SIG-M5 (cell line): Measurements from ENCODE around the gene MINDY4.

Experiments
- DNase-seq: peaks from one replicate; lab custom pipeline; 2025; lab: John Stamatoyannopoulos, UW

Gene MINDY4

DNA sequence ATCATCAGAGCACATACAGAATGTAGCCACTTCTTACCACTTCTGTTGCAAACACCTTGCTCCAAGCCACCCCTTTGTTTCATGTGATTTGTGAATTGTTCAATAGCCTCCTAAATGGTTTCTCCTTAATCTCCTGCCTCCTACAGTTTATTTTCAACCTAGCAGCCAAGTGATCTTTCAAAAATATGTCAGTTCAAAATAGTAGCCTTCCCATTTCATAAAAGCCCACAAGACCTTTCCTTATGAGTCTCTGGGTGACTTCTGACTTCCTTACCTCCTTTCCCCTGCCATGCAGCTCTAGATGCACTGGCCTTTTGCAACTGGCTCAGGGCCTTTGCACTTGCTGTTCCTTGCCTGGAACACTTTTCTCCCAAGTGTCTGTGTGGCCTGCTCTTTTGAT is 4.8 kb downstream of the MINDY4 start:
- no peak for DNase-seq

DNA sequence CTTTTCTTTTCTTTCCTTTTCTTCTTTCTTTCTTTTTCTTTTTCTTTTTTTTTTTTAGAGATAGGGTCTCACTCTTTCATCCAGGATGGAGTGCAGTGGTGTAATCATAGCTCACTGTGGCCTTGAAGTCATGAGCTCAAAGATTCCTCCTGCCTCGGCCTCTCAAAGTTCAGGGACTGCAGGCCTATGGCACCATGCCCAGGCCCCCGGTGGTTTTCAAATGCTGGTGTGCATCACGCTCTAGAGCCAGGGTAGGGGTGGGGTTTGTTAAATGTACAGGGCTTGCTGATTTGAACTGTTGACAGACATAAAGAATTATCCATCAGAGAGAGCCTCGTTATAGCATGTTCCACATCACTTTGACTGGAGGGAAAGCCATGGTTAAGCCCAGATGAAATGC is 5.8 kb downstream of the MINDY4 start:
- no peak for DNase-seq

DNA sequence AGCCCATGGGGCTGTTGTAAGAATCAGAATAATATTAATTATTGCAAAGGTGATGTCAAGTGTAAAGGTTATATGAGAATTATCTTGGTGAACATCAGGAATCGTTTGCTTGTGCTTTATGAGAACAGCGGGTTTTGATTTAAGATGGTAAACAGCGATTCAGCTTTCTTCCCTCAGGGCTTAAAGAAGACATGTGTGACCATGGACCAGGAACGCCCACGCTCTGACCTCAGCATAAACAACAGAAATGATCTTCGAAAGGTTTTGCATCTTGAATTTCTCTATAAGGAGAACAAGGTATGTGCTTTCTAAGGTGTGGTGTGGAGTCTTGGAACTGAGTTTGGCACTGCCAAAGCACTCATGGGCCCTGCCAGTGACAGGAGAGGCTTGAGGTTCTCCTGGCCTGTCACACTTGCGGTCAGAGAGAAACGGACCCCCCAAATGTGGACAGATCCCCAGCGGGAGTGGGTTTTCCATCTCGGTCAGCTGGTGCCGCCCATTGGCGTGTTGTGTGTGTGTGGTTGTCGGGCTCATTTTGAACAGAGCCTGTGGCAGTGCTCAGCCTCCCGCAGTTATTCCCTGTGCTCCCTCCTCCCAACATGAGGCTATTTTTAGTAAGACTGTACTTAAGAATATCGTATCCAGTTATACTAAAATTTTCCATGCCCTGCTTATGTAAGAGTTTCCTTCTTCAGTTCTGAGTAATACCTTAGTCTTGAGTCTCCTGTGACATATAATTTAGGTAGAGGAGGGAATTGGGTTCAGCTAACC is 7.2 kb downstream of the MINDY4 start:
- no peak for DNase-seq

DNA sequence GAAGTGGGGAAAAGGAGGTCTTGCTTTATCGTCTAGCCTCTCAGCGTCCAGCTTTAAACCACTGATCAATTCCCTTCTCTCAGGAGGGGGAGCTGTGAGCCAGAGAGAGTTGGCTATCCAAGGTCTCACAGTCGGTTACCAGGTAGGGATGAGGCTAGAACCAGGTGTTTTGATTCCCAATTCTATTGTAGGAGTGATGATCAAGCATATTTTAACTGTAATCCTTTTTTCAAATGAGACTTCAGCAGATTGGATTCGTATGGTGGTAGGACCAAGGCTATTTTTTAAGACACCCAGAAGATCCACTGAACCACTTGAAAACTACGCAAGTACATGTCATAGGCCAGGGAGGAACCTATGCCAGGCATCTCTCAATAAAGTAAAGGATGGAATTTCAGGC is 8.4 kb downstream of the MINDY4 start:
- no peak for DNase-seq

DNA sequence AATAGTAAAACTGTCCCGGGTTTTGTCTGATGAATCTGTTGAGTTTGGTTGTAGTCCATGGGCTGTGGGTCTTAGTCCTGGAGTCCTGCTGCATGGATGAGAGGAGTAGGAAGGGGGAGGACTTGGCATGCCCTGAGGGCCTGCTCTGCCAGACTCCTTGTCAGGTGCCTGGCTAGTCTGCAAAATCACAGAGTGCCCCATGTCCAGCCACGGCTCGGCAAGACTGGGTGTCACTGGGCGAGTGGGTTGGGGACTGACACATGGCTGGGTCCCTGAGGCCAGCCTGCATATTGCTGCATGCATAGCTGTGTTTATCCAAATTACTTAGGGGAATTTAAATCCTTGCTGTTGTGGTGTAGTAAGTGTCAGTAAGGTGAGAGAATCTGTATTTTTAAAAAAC is 9.7 kb downstream of the MINDY4 start:
- DNase-seq = no peak

DNA sequence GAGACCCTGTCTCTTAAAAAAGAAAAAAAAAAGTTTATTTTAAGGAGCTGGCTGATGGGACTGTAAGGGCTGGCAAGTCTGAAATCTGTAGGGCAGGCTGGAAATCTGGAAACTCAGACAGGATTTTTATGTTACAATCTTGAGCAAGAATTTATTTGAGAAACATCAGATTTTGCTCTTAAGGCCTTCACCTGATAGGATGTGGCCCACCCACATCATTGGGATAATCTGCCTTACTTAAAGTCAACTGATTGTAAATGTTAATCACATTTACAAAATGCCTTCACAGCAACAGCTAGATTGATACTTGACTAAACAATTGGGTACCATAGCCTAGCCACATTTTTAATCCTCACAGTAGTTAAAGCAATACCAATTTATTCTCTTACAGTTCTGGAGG is 11.5 kb downstream of the MINDY4 start:
- no peak for DNase-seq

DNA sequence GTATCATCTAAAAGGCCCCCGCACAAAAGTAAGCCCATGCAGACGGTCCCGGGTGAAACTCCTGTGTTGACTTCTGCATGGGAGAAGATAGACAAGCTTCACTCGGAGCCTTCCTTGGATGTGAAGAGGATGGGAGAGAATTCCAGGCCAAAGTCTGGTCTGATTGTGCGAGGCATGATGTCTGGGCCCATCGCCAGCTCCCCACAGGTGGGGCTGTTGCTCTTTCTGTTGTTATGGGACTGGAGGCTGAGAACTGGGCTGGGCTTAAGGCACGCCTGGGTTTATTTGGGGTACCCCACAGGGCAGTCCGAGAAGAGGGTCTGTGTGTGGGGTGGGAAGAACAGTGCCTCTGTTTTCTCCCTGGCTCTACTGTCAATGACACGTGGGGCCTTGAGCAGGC is 14.6 kb downstream of the MINDY4 start:
- no peak for DNase-seq

DNA sequence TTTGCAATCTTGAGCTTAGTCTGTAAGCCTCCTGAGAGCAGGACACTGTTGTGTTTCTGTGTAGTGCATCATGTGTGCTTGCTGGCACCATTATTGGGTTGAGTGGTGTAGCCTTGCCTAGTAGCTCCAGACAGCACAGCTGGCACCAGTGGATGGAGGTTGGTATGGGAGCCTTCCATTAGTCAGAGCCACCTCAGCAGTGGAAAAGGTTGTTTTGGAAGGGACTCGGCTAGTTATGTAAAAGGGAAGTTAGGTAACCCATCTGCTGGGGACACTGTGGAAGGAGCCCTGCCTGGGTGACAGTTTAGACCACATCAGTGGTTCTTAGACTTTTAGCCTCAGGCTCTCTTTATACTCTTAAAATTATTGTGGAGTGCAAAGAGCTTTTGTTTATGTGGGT is 16.3 kb downstream of the MINDY4 start:
- no peak for DNase-seq

DNA sequence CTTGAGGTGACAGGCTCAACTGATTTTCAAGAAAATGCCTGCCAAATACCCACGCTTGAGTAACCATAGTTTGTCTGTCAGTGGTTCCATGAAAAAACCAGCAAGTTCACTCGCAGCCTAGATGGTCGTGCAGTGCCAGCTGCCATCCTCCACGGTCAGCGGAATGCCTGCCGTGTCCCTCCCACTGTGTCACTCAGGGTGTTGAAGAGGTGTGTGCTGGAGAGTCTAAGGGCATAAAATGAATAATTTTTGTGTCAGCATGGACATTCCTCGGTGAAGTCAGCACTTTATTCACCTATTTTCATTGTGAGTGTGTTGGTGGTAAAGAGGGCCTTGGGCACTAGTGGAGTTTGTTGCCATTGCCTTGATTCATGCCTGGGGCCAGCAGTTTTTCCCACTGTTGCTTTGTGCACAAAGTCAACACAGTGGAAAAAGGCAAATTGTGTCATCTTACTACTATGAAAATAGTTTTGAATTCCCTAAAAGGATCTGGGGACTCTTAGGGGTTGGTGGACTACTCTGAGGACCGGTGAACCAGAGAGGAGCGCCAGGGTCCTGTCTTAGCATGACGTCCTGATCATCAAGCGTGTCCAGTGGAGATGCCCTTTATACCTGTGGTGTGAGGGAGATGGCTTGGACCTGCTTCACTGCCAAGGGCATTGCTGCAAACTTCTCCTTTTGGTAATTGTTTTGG is 17.6 kb downstream of the MINDY4 start:
- DNase-seq = no peak

DNA sequence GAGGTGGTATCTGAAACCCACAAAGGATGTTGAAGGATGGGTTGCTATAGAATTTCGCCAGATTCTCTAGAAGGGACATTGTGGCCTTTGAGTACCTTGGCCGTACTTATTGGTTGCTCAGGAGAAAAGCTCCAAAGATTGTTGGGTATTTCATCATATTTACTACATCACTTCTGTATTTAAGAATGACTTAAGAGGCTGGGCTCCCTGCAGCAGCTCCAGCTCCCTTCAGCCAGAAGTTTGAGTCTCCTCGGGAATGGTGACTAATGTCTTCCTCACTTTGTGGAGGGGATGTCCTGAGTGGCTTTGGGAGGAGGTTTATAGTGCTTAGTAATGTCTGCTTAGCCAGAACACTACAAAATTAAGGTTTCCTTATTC is 18.1 kb downstream of the MINDY4 start:
- DNase-seq = no peak

DNA sequence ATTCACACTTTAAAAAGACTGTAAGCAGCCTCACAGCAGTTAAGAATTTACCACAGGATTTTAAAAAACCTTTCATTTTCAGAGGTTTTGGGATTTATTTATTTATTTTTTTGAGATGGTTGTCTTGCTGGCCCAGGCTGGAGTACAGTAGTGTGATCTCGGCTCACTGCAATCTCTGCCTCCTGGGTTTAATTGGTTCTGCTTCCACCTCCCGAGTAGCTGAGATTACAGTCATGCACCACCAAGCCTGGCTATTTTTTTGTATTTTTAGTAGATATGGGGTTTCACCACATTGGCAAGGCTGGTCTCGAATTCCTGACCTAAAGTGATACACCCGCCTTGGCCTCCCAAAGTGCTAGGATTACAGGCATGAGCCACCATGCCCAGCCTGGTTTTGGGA is 19.1 kb downstream of the MINDY4 start:
- DNase-seq = no peak

DNA sequence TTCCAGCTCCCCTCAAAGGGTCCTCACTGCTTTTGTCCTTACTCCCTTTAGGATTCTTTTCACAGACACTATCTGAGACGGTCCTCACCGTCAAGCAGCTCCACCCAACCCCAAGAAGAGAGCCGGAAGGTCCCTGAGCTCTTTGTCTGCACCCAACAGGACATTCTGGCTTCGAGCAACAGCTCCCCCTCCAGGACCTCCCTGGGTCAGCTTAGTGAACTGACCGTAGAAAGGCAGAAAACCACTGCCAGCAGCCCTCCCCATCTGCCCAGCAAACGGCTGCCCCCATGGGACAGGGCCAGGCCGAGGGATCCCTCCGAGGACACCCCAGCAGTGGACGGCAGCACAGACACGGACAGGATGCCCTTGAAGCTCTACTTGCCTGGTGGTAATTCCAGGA is 19.9 kb downstream of the MINDY4 start:
- DNase-seq = no peak

DNA sequence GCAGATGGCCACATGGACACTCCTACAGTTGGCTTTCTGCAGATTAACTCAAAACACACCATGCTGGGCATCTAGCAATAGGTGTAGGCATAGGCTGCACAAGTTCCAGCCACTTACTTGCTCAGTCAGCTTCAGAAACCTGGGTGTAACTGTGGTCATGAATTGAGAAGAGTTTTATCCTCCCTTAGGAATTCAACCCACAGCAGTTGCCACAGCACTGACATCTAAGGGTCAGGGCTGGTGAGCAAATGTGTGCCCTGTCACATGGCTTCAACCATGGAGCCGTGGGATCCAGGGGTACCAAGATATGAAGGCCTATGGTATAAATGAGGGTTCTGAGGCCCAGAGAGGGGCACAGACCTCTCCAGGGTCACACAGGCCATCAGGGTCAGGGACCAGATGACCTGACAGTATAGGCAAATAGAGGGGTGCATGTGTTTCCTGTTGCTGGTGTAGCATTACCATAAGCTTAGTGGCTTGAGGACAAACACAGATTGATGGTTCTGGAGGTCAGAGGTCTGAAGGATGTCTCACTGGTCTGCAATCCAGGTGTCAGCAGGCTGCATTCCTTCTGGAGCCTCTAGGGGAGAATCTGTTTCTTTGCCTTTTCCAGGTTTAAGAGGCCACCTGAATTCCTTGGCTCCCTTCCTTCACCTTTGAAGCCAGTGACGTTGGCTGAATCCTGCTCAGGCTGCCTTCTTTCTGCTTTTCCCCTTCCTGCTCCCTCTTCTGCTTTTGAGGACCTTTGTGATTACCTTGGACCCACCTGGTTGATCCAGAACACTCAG is 24.1 kb downstream of the MINDY4 start:
- DNase-seq = no peak

DNA sequence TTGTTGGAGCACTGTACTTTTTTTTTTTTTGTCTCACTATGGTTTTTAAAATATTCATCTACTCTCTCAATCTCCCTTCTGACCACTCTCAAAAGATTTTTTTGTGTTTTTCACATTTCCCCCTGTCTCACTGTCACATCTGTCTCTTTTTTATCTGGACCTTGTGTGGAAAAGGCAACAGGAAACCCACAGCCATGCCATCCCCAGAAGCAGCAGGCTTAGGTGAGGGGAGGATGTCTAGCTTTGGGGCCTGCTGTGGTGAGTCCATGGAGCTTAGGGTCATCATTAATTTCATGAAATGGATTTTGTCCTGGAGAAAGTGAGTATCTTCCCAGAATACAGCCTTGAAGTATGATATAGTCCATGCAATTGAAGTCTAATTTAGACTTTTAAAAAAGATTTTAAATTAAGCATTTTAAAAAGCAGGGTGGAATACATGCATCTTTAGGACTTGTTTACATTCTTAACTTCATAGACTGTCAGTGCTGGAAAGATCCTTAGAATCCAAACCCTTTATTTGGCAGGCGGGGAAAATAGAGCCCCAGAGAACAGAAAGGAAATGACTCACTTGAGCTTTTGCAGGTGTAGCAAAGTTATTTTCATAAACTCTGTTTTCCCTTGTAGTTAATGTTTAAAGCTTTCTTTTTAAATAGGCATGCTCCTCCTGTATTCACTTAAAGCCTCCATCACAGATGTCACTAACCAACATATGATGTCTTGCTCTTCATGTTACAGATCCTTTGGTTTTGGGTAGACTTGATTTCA is 25.1 kb downstream of the MINDY4 start:
- DNase-seq = no peak

DNA sequence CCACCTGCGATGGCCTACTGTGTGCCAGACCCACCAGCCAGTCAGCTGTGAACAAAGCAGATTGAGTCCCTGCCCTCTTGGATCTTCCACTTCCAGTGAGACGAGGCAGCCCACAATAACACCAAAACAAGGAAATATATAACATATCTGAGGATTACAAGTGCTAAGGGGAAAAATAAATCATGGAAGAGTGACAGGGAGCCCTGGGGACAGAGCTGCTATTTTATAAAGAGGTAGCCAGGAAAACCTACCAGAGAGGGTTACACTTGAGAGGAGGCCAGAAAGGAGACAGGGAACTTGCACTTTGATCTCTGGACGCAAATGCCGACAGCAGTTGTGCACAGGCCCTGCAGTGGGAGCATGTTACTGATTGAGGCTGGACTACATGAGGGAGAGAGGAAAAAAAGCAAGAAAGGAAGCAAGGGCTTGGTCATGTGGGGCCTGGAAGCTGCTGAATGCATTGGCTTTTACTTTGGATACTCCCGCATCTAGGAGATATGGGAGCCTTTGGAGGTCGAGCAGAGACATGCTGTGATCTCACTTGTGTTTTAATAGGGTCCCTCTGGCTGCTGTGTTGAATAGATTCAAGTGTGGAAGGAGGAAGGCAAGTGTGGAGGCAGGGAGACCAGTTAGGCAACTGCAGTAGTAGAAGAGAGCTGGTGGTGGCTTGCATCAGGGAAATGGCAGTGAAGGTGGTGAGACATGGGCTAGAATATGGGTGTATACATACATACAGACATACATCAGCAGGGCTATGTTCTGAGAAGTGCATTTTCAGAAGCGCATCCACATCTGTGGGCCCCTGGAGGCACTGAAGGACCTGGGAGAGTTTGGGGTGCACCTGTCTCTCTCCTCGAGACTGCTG is 26.2 kb downstream of the MINDY4 start:
- DNase-seq = no peak

DNA sequence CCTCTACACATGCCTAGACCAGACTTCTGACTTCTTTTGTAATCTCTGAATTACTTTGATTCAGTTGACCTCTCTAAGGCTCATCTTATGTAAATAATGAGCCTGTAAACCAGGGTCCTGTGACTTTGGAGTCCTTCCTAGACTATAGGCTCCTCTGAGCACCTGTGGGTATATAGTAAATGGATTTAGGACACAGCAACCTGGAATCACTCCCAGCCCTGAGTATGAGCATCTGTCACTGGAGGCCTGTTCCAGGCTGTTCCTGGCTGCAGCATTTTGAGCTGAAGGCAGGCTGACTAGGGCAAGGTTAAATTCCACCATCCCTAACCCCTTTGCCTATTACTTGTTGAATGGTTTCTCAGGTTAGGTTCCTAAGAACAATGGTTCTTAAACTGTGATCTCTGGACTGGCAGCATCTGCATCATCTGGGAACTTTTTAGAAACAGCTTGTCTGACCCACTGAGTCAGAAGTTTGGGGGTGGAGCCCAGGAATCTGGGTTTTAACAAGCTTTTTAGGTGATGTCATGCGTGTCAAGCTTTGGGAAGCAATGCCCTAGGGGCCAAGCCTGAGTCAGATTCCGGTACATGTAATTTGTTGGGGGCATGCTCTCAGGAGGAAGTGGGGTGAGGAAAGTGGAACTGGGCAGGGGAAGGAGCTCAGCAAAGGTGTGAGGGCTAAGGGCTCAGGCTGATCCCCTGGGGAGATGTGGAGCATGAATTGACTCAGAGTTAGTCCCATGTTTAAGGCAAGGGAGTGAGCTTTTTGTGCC is 28.2 kb downstream of the MINDY4 start:
- DNase-seq = no peak

DNA sequence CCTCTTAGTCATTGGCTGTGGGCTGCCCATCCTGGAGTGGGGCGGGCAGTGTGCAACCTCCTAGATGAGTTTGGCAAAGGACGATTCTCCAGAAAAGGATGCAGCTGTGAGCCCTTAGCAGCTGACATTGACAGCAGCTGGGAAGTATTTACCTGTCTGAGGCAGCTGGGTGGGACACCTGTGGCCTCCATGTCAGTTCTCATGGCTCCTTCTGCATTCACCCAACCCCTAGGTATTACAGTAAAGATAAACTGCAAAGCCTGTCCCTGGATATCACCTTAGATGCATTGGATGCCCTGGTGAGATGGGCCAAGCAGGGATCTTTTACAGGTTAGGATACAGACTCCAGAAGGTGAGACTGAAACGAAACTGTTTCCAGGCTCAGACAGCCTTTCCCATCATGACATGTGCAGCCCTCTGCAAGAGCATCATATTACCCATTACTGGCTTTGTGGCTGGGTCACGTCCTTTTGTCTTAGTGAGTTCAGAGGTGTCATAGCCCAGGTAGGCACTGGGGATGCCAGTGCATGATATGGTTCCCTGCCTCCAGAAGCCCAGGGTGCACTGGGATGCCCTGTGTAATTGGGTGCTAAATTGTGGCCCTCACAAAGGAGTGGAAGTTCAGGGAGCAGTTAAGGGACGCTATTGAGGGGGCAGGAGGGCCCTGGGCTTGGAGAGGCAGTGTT is 28.9 kb downstream of the MINDY4 start:
- DNase-seq = no peak

DNA sequence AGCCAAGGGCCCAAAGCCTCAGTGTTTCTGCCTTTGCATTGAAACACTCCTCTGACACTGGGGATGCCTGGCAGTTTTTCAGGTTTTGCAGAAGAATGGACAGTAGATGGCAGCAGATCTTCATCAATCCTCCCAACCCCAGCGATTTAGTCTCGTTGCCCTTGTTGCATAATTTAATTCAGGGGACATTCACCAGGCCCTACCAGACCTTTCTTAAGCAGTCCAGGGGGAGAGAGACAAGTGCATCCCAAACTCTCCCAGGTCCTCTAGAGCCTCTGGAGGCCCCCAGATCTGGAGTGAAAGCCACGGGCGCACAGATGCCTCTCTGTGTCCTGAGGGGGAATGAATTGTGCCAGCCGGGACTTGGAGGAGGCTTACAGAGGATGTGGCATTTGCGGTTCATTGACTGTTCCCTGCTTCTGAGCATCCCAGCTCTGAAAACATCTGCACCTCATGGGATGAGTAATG is 29.6 kb downstream of the MINDY4 start:
- DNase-seq = no peak

DNA sequence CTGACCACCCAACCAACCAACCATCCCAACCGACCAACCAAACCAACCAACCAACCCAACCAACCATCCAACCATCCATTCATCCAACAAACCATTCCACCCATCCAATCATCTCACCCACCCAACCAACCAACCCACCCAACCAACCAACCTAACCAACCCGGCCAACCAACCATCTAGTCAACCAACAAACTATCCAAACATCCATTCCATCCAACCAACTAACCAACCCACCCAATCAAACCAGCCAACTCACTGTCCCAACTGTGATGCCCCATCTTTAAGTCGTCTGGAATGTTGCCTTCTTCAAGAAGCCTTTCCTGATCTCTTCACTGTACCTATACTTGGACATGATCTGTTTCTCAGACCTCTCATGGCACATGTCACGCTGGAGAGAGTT is 31.6 kb downstream of the MINDY4 start:
- no peak for DNase-seq
